ENCODE data around the gene FLT3LG. TPM values are rescaled to one million over a fixed set of nuclear protein-coding genes. Genes with fewer than 3 reads are reported as not detected.

The FLT3LG gene
- total RNA-seq, 2 experiments from 2014 or later = 57.7 to 61.2 TPM

GRCh38 chr19:49447485-49448431 is 26.3 kb upstream of the FLT3LG start:
- ChIA-PET CTCF (interaction anchor here (1.0 to 4.9 kb wide), 2 partner anchors 11 to 24 kb away, joined by 3 to 27 read pairs; partner anchors contain the start of gene FLT3LG), POLR2A (interaction anchor here (0.7 to 1.3 kb wide), 3 partner anchors 25 to 40 kb away, joined by 3 to 4 read pairs (median 3); partner anchors contain the start of genes PTH2 and RPL13A)
- H3K4me3 Mint-ChIP-seq = no peak overlapping the region
- no peaks in the 10 kb centered on the region for H3K9me3 Mint-ChIP-seq
- peaks cover 35% of the 10 kb centered on the region for H3K36me3 Mint-ChIP-seq (ENCODE audit: low read depth)
- ATAC-seq = no peak
- TF ChIP-seq CTCF (IDR thresholded peaks at IDR 0.05) = no peak
- H3K27ac Mint-ChIP-seq = no peak overlapping the region
- H3K27me3 Mint-ChIP-seq = peaks cover under 1% of the 10 kb centered on the region
- peak; percentile 71 for DNase-seq
- peaks cover 49% of the 10 kb centered on the region for H3K4me1 Mint-ChIP-seq (ENCODE audit: low read depth)
- intact Hi-C loops (cut with micrococcal nuclease) = loop anchor here (10.0 kb wide), 1 partner anchor 183 kb away; no protein-coding TSS in a partner anchor

- Mint-ChIP-seq H3K27ac (peak overlapping the region; percentile 37), H3K9me3 (no peaks in the 10 kb centered on the region), H3K27me3 (no peaks in the 10 kb centered on the region), H3K4me3 (no peak overlapping the region), H3K36me3 (ENCODE audit: low read depth) (peaks cover 35% of the 10 kb centered on the region), H3K4me1 (ENCODE audit: low read depth) (peaks cover 51% of the 10 kb centered on the region)
- intact Hi-C loops (cut with micrococcal nuclease) = loop anchor here (10.0 kb wide), 1 partner anchor 184 kb away; no protein-coding TSS in a partner anchor
- CTCF ChIA-PET = interaction anchor here (1.0 to 4.9 kb wide), 2 partner anchors 12 to 23 kb away, joined by 3 to 27 read pairs; partner anchors contain the start of gene FLT3LG
- TF ChIP-seq CTCF (IDR thresholded peaks at IDR 0.05) = no peak
- POLR2A ChIA-PET = interaction anchor here (1.3 kb wide), 1 partner anchor 39 kb away, joined by 4 read pairs; the partner anchor contains the start of gene RPL13A
- no peak for ATAC-seq
- DNase-seq = no peak
These were observed 25.6 kb upstream of the FLT3LG start for GRCh38 chr19:49448432-49448786.

GRCh38 chr19:49450405-49450804 is 23.6 kb upstream of the FLT3LG start:
- H3K9me3 Mint-ChIP-seq = no peaks in the 10 kb centered on the region
- peak overlapping the region; percentile 93 for H3K4me3 Mint-ChIP-seq
- peaks cover 47% of the 10 kb centered on the region for H3K4me1 Mint-ChIP-seq (ENCODE audit: low read depth)
- ChIA-PET POLR2A (interaction anchor here (0.6 to 2.1 kb wide), 6 partner anchors 22 to 171 kb away, joined by 3 to 7 read pairs (median 3); no protein-coding TSS in a partner anchor), CTCF (interaction anchor here (0.7 to 5.0 kb wide), 3 partner anchors 20 to 26 kb away, joined by 3 to 33 read pairs (median 22); partner anchors contain the start of gene FLT3LG)
- DNase-seq = no peak
- TF ChIP-seq CTCF (IDR thresholded peaks at IDR 0.05) = no peak
- ATAC-seq = no peak
- peaks cover 35% of the 10 kb centered on the region for H3K36me3 Mint-ChIP-seq (ENCODE audit: low read depth)
- peak overlapping the region; percentile 100 for H3K27ac Mint-ChIP-seq
- intact Hi-C loops (cut with micrococcal nuclease) = no loop called here
- H3K27me3 Mint-ChIP-seq = no peaks in the 10 kb centered on the region

DNA sequence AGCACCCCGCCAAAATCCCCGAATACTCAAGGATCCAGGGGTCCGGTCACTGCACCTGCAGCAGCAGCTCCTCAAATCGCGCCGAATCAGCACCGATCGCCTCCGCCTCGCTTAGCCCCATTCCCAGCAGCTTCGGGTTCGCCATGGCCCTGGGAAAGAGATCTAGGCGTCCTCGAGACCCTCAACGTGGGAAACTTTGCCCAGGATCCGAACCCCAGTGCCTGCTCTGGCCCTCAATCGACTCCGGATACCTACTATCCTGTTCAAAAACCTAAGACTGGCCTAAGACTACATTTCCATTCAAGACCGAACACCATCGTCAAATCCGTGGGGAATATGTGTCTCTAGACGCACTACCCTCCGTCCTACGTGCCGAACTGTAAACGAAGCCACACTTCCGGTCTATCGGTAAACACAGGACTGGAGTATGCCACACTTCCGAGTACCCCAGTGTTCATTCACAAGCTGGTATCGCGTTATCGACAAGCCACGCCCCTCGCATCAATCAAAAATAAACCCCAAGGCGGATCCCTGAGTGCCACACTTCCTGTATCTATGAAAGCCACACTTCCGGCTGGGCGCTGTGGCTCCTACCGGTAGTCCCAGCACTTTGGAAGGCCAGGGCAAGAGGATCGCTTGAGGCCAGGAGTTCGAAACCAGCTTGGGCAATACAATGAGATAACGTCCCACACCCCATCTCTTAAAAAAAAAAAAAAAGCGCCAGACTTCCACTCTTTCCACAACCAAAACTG is 22.4 kb upstream of the FLT3LG start, which contains the start of gene PIH1D1:
Gene PIH1D1 (minus strand): TSS at position 385 of the 752 bp plus-strand sequence. CDS start 240 bp downstream, at position 145.
- ATAC-seq (peak; percentile 70), DNase-seq (peak; percentile 99)
- ChIA-PET CTCF (interaction anchor here (0.9 to 5.0 kb wide), 6 partner anchors 9 to 60 kb away, joined by 3 to 33 read pairs (median 10); partner anchors contain the start of gene FLT3LG), POLR2A (interaction anchor here (0.7 to 2.6 kb wide), 15 partner anchors 9 to 129 kb away, joined by 3 to 11 read pairs (median 4); partner anchors contain the start of genes CD37, FLT3LG, NOSIP and RPL13A)
- peaks cover 53% of the 10 kb centered on the region for H3K4me1 Mint-ChIP-seq (ENCODE audit: low read depth)
- H3K4me3 Mint-ChIP-seq = peak within 1 kb of the TSS; percentile 93
- no peaks in the 10 kb centered on the region for H3K27me3 Mint-ChIP-seq
- TF ChIP-seq CTCF (IDR thresholded peaks at IDR 0.05) = no peak
- intact Hi-C loops (cut with micrococcal nuclease) = no loop called here
- H3K27ac Mint-ChIP-seq = peak within 1 kb of the TSS; percentile 100
- peaks cover 40% of the 10 kb centered on the region for H3K36me3 Mint-ChIP-seq (ENCODE audit: low read depth)
- H3K9me3 Mint-ChIP-seq = no peaks in the 10 kb centered on the region

All from activated CD8-positive, alpha-beta T cell treated with anti-CD3 and anti-CD28 coated beads for 36 hours (primary cell).